K562 (cell line): ENCODE results near the gene RASL11A. TPM values are rescaled to one million over a fixed set of nuclear protein-coding genes. Genes with fewer than 3 reads are reported as not detected.

Source experiments
- ATAC-seq: fragments of 200-7000 bp; cut with Tn5 transposase; 3 replicates; pipeline ENCODE4 v1.9.1; 2020; ENCODE audit warnings: moderate library complexity
- BruUV-seq: library from RNA; stranded (reverse); fragments of 400-500 nt; replicated peaks from 2 replicates; lab custom pipeline; 2021; lab: Mats Ljungman, UMichigan
- CTCF ChIA-PET: fragments of 300-600 bp; formaldehyde crosslinking; extraction: SDS; loops from one replicate; lab custom pipeline; 2021; ENCODE audit warnings: low intra/inter-chr PET ratio; lab: Yijun Ruan, JAX
- POLR2A ChIA-PET: fragments of 300-600, 350-650 bp; sonication (Branson Sonifier 250); formaldehyde crosslinking; extraction: SDS; loops from one replicate; lab custom pipeline; 2021; ENCODE audit warnings: antibody characterized with exemption, inconsistent platforms; lab: Yijun Ruan, JAX
- DNase-seq, 4 experiments: peaks; one replicate each; pipeline versions ENCODE4 v3.0.0 to v3.0.0-alpha.2; 2011 to 2018; ENCODE audit warnings: low spot score in 3 of 4, mixed read lengths in 3 of 4; ENCODE audit errors: extremely low read depth in 1 of 4
- FAIRE-seq: peaks from 2 replicates; lab custom pipeline; 2011; peaks lifted over from hg19 to GRCh38; lab: Jason Lieb, UNC
- H2AFZ ChIP-seq: 2 replicates; pipeline ENCODE4 v1.6.0; 2011; ENCODE audit warnings: low read depth, low read length, control low read depth, inconsistent platforms
- H3K27ac ChIP-seq: fragments of 200-600 bp; 3 replicates; pipeline ENCODE4 v1.8.0; 2011; ENCODE audit warnings: low read depth, mild to moderate bottlenecking, control low read depth, inconsistent platforms, low read length, moderate library complexity, mixed read lengths; ENCODE audit errors: extremely low read depth
- H3K27me3 ChIP-seq, 2 experiments: fragments of 300-600 bp in 1 of 2; 2 replicates in 1 of 2; 3 replicates in 1 of 2; pipeline versions ENCODE4 v1.6.0 to v1.8.0; 2011; ENCODE audit warnings: inconsistent platforms in 2 of 2, low read length in 2 of 2, mild to moderate bottlenecking in 1 of 2, mixed read lengths in 1 of 2, moderate library complexity in 1 of 2; ENCODE audit not compliant: control insufficient read depth in 2 of 2, insufficient read depth in 2 of 2
- H3K36me3 ChIP-seq: fragments of 300-600 bp; 3 replicates; pipeline ENCODE4 v1.8.0; 2011; ENCODE audit warnings: mild to moderate bottlenecking, low read length, inconsistent platforms; ENCODE audit not compliant: control insufficient read depth, insufficient read depth
- H3K4me1 ChIP-seq, 2 experiments: fragments of 200-600 bp in 1 of 2; replicated peaks in 1 of 2; 2 replicates in 1 of 2; 3 replicates in 1 of 2; pipeline versions ENCODE4 v1.5.1 to v1.8.0; 2011; ENCODE audit warnings: inconsistent platforms in 2 of 2, low read length in 2 of 2, mild to moderate bottlenecking in 1 of 2, mixed read lengths in 1 of 2, moderate library complexity in 1 of 2; ENCODE audit not compliant: control insufficient read depth in 2 of 2, insufficient read depth in 2 of 2
- H3K4me2 ChIP-seq: 2 replicates; pipeline ENCODE4 v1.6.1; 2011; ENCODE audit warnings: low read length, control low read depth, inconsistent platforms, mixed read lengths; ENCODE audit not compliant: insufficient read depth
- H3K4me3 ChIP-seq: fragments of 200-600 bp; sonication (generic), shearing (Covaris generic); 2 replicates; pipeline ENCODE4 v1.5.1; 2016; ENCODE audit warnings: control low read depth, inconsistent platforms
- H3K79me2 ChIP-seq: fragments of 200-600 bp; 3 replicates; pipeline ENCODE4 v1.8.0; 2011; ENCODE audit warnings: low read length, inconsistent platforms; ENCODE audit not compliant: control insufficient read depth, insufficient read depth
- H3K9ac ChIP-seq, 2 experiments: 2 replicates each; pipeline versions ENCODE4 v1.6.0 to v1.6.1; 2011; ENCODE audit warnings: low read depth in 2 of 2, low read length in 2 of 2, control low read depth in 1 of 2, inconsistent platforms in 1 of 2, mild to moderate bottlenecking in 1 of 2, mixed read lengths in 1 of 2; ENCODE audit not compliant: insufficient read depth in 1 of 2
- H3K9me1 ChIP-seq: one replicate; pipeline ENCODE4 v1.6.0; 2011; ENCODE audit warnings: inconsistent platforms, mild to moderate bottlenecking, low read length, moderate library complexity; ENCODE audit not compliant: control insufficient read depth, insufficient read depth
- H3K9me3 ChIP-seq: replicated peaks from 2 replicates; pipeline ENCODE4 v1.5.1; 2011; ENCODE audit warnings: low read depth, low read length, inconsistent platforms; ENCODE audit not compliant: control insufficient read depth, insufficient read depth
- H4K20me1 ChIP-seq: replicated peaks from 2 replicates; pipeline ENCODE4 v1.6.1; 2011; ENCODE audit warnings: low read length, inconsistent platforms, mixed read lengths; ENCODE audit not compliant: control insufficient read depth, insufficient read depth
- ARID1B ChIP-seq: fragments of 450-650 bp; IDR thresholded peaks from 2 replicates; pipeline ENCODE4 v1.6.1; 2016; ENCODE audit warnings: antibody characterized with exemption, mild to moderate bottlenecking, inconsistent platforms
- ETV5 ChIP-seq: sonication (generic); formaldehyde crosslinking; IDR thresholded peaks from 2 replicates; pipeline ENCODE4 v1.4.0; 2020; ENCODE audit warnings: low read depth, mild to moderate bottlenecking, missing genetic modification reagents
- FOSL1 ChIP-seq: fragments of 200-800 bp; sonication (Bioruptor generic); conservative IDR thresholded peaks from 2 replicates; pipeline ENCODE4 v1.6.1; 2016; ENCODE audit warnings: missing genetic modification characterization, missing compliant biosample characterization
- GTF2A2 ChIP-seq: IDR thresholded peaks from 2 replicates; pipeline ENCODE4 v1.6.1; 2016; ENCODE audit warnings: mild to moderate bottlenecking, missing genetic modification characterization, missing compliant biosample characterization
- ID3 ChIP-seq, 2 experiments: fragments of 250-450 bp in 1 of 2; fragments of 450-650 bp in 1 of 2; sonication (Bioruptor Pico) in 1 of 2; IDR thresholded peaks; 2 replicates each; pipeline versions ENCODE4 v1.6.1 to v1.8.0; 2016 to 2021; ENCODE audit warnings: mild to moderate bottlenecking in 2 of 2, moderate library complexity in 2 of 2, missing compliant biosample characterization in 1 of 2, missing genetic modification characterization in 1 of 2
- KDM1A ChIP-seq, 2 experiments: fragments of 450-650 bp; IDR thresholded peaks; 2 replicates each; pipeline ENCODE4 v1.6.1; 2016; ENCODE audit warnings: mild to moderate bottlenecking in 2 of 2
- MEIS2 ChIP-seq: fragments of 450-650 bp; IDR thresholded peaks from 2 replicates; pipeline ENCODE4 v1.6.1; 2014; ENCODE audit warnings: mild to moderate bottlenecking; ENCODE audit not compliant: partially characterized antibody
- NR2C2 ChIP-seq, 2 experiments: fragments of 200-800 bp in 1 of 2; sonication (Bioruptor generic) in 1 of 2; sonication (generic) in 1 of 2; formaldehyde crosslinking in 1 of 2; IDR thresholded peaks; 2 replicates each; pipeline versions ENCODE4 v1.6.1 to v1.8.0; 2016 to 2022; ENCODE audit warnings: mild to moderate bottlenecking in 1 of 2, missing compliant biosample characterization in 1 of 2, missing genetic modification characterization in 1 of 2, missing genetic modification reagents in 1 of 2
- NRF1 ChIP-seq, 2 experiments: fragments of 450-650 bp; IDR thresholded peaks in 1 of 2; conservative IDR thresholded peaks in 1 of 2; 2 replicates each; pipeline ENCODE4 v1.6.1; 2014; ENCODE audit warnings: mild to moderate bottlenecking in 2 of 2
- PBX2 ChIP-seq, 2 experiments: IDR thresholded peaks in 1 of 2; conservative IDR thresholded peaks in 1 of 2; 2 replicates each; pipeline ENCODE4 v1.6.1; 2016; ENCODE audit warnings: low read depth in 2 of 2, mild to moderate bottlenecking in 1 of 2, missing compliant biosample characterization in 1 of 2, missing genetic modification characterization in 1 of 2, moderate library complexity in 1 of 2
- PKNOX1 ChIP-seq: fragments of 450-650 bp; IDR thresholded peaks from 2 replicates; pipeline ENCODE4 v1.6.1; 2016
- RFX1 ChIP-seq: fragments of 450-650 bp; IDR thresholded peaks from 2 replicates; pipeline ENCODE4 v1.6.1; 2016; ENCODE audit warnings: mild to moderate bottlenecking, moderate library complexity
- SOX6 ChIP-seq: fragments of 450-650 bp; IDR thresholded peaks from 2 replicates; pipeline ENCODE4 v1.6.1; 2014; ENCODE audit warnings: mild to moderate bottlenecking
- TEAD4 ChIP-seq, 2 experiments: sonication (generic) in 1 of 2; formaldehyde crosslinking in 1 of 2; IDR thresholded peaks; 2 replicates each; pipeline versions ENCODE4 v1.6.1 to v1.8.0; 2012 to 2022; ENCODE audit warnings: borderline replicate concordance in 1 of 2, inconsistent platforms in 1 of 2, low read length in 1 of 2, mild to moderate bottlenecking in 1 of 2, missing genetic modification reagents in 1 of 2
- ZNF133 ChIP-seq: fragments of 250-450 bp; sonication (Bioruptor Pico); IDR thresholded peaks from 2 replicates; pipeline ENCODE4 v1.4.0; 2020; ENCODE audit warnings: mild to moderate bottlenecking
- ZNF146 ChIP-seq: IDR thresholded peaks from one replicate; pipeline ENCODE4 v1.6.1; 2018; ENCODE audit warnings: missing compliant biosample characterization; ENCODE audit not compliant: unreplicated experiment
- WGBS: fragments of 100-300 bp; shearing (Covaris generic); methylation state at CpG from one replicate; pipeline ENCODE4 v1.1.6; 2016; ENCODE audit warnings: low coverage, mixed read lengths; ENCODE audit not compliant: insufficient coverage; ENCODE audit errors: missing lambda C conversion rate; 5-methylcytosine and 5-hydroxymethylcytosine counted together
- in situ Hi-C: fragments of 300-500 bp; cut with MboI; formaldehyde crosslinking; loops from 4 replicates; pipeline ENCODE4 v1.15.0; 2018; ENCODE audit warnings: inconsistent platforms, mixed read lengths
- intact Hi-C: fragments of 100-400 bp; cut with micrococcal nuclease; formaldehyde crosslinking; loops from 2 replicates; pipeline ENCODE4 v1.14.2; 2022
- polyA plus RNA-seq, 8 experiments: library from polyadenylated mRNA; depleted of rRNA in 4 of 8; stranded (reverse) in 5 of 8; unstranded in 3 of 8; fragments of >200 nt; fragmentation: Nextera tagmentation in 2 of 8; fragmentation: Illumina TruSeq in 1 of 8; extraction: Ambion mirVana in 2 of 8; extraction: Trizol in 1 of 8; gene quantifications; 2 replicates each; pipeline versions ENCODE4 v1.2.1 to v1.2.3, GENCODE V29; 2011 to 2014; ENCODE audit warnings: inconsistent platforms in 1 of 8, missing spikeins in 1 of 8
- total RNA-seq, 7 experiments: library from RNA; depleted of rRNA in 6 of 7; stranded (reverse); fragments of >200 nt in 6 of 7; fragmentation: Illumina TruSeq in 2 of 7; extraction: Trizol in 2 of 7; gene quantifications; 2 replicates each; pipeline versions ENCODE4 v1.2.1 to v1.2.3, GENCODE V29; 2011 to 2021; ENCODE audit warnings: low replicate concordance in 1 of 7

Gene RASL11A
- total and polyA plus RNA-seq, 9 of the 15 experiments (the other 6 are each of a cell fraction or from before 2014, with no cell fraction given): 0.11 to 2.2 (median 1.5) TPM; not detected in 1

- Histone ChIP-seq H3K4me2 (no peak overlapping the region), H3K9me1 (no peaks in the 10 kb centered on the region), H4K20me1 (no peaks in the 10 kb centered on the region), H3K9me3 (no peaks in the 10 kb centered on the region), H3K27ac (no peak overlapping the region), H3K36me3 (no peaks in the 10 kb centered on the region), H2AFZ (no peak overlapping the region), H3K4me1 (no peaks in the 10 kb centered on the region), H3K9ac (no peak overlapping the region), H3K4me3 (no peak overlapping the region), H3K27me3 (peaks cover 9 to 14% of the 10 kb centered on the region in 2 experiments; a peak in 4 of 5 replicates), H3K79me2 (no peaks in the 10 kb centered on the region)
- WGBS: 2% methylated on average over 6 of the region's 8 CpGs
- DNase-seq (no peak), ATAC-seq (no peak), FAIRE-seq (no peak)
- CTCF ChIA-PET: no interaction called here
- no TSS peak for BruUV-seq
- in situ Hi-C loops (no loop called here), intact Hi-C loops (no loop called here)
- POLR2A ChIA-PET: no interaction called here
- no peak for TF ChIP-seq GTF2A2
- no peak for TF ChIP-seq NR2C2 (CRISPR knock-in tag; IDR thresholded peaks at IDR 0.05)
- no peak for TF ChIP-seq NR2C2 (tag; IDR thresholded peaks at IDR 0.05)
- TF ChIP-seq MEIS2: peak; percentile 65
- no peak for TF ChIP-seq KDM1A (IDR thresholded peaks at IDR 0.05)
- no peak for TF ChIP-seq PBX2 (CRISPR knock-in tag; IDR thresholded peaks at IDR 0.05; ENCODE audit: low read depth)
- 0 out of 2 replicates have a peak, but pooled peaks have one; percentile 46 for TF ChIP-seq PBX2 (tag; conservative IDR thresholded peaks at IDR 0.05; ENCODE audit: low read depth)
- TF ChIP-seq PKNOX1: peak; percentile 26; the same call in 1 of the 2 replicates
- no peak for TF ChIP-seq ZNF146 (CRISPR knock-in tag)
- peak; percentile 49 for TF ChIP-seq FOSL1 (tag)
- TF ChIP-seq SOX6: 0 out of 2 replicates have a peak, but pooled peaks have one; percentile 14
- TF ChIP-seq ARID1B: peak; percentile 48
- TF ChIP-seq TEAD4 (IDR thresholded peaks at IDR 0.05; ENCODE audit: low read length): peak; percentile 21; the same call in 1 of the 2 replicates
- TF ChIP-seq TEAD4 (CRISPR knock-in tag; IDR thresholded peaks at IDR 0.05; ENCODE audit: borderline replicate concordance): no peak
- no peak for TF ChIP-seq ZNF133 (CRISPR knock-in tag)
- no peak for TF ChIP-seq ID3 (CRISPR knock-in tag; IDR thresholded peaks at IDR 0.05)
- TF ChIP-seq ID3 (tag; IDR thresholded peaks at IDR 0.05): no peak
- TF ChIP-seq NRF1 (conservative IDR thresholded peaks at IDR 0.05 in 1 of 2, IDR thresholded peaks at IDR 0.05 in 1 of 2): no peak
- TF ChIP-seq RFX1: peak; percentile 67
- no peak for TF ChIP-seq ETV5 (CRISPR knock-in tag)
Observed at GRCh38 chr13:27321468-27322431, 51.1 kb downstream of the RASL11A start.
